Neutrophil (primary cell): ENCODE measurements around the gene VSIG10L2.

ENCODE experiments used
- H3K27ac ChIP-seq: fragments of 200-600 bp; sonication (generic); 2 replicates; pipeline ENCODE4 v1.5.1; 2016; ENCODE audit warnings: mild to moderate bottlenecking, moderate library complexity
- H3K27me3 ChIP-seq: fragments of 200-600 bp; sonication (generic); 2 replicates; pipeline ENCODE4 v1.6.0; 2016; ENCODE audit warnings: mild to moderate bottlenecking
- H3K36me3 ChIP-seq: fragments of 200-600 bp; sonication (generic); 2 replicates; pipeline ENCODE4 v1.5.1; 2017
- H3K4me1 ChIP-seq, 2 experiments: fragments of 200-600 bp in 1 of 2; sonication (generic) in 1 of 2; 1 replicate in 1 of 2; 2 replicates in 1 of 2; pipeline versions ENCODE4 v1.5.1 to v1.6.1; 2013 to 2016; ENCODE audit warnings: low read depth in 1 of 2, low read length in 1 of 2, mild to moderate bottlenecking in 1 of 2, moderate library complexity in 1 of 2; ENCODE audit not compliant: control insufficient read depth in 1 of 2, insufficient read depth in 1 of 2
- H3K4me3 ChIP-seq, 2 experiments: fragments of 200-600 bp in 1 of 2; sonication (generic) in 1 of 2; 1 replicate in 1 of 2; 2 replicates in 1 of 2; pipeline ENCODE4 v1.5.1; 2013 to 2016; ENCODE audit warnings: low read depth in 1 of 2, low read length in 1 of 2, mild to moderate bottlenecking in 1 of 2, moderate library complexity in 1 of 2
- H3K9me3 ChIP-seq: fragments of 200-600 bp; sonication (generic); 2 replicates; pipeline ENCODE4 v1.5.1; 2016
- CTCF ChIP-seq: fragments of 200-600 bp; sonication (generic); IDR thresholded peaks from 2 replicates; pipeline ENCODE4 v1.5.1; 2016; ENCODE audit warnings: antibody characterized with exemption

VSIG10L2 gene

DNA sequence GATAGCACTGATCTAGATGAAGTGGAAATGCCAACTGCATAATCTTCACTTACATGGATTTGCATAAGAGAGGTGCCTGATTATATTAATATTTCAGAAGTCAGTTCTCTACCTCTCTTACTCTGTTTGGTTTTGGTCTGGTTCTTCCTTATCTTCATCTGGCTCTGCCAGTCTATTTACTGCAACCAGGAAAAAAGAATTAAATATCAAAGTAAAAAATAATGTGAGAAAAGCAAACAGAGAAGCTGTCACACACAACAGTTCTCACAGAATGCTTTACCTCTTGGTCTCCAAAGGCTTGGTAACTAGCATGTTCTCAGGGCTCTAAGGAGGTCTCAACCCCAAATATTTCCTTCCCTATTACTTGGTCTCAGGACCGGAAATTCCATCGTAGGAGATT, 6.7 kb downstream of the VSIG10L2 start:
- no peak overlapping the region for H3K27ac ChIP-seq
- H3K27me3 ChIP-seq, result peaks cover 4% of the 10 kb centered on the region
- no peaks in the 10 kb centered on the region for H3K4me1 ChIP-seq
- H3K9me3 ChIP-seq, result no peaks in the 10 kb centered on the region
- no peak overlapping the region for H3K4me3 ChIP-seq
- TF ChIP-seq CTCF, result no peak
- H3K36me3 ChIP-seq, result no peaks in the 10 kb centered on the region

- no peak for TF ChIP-seq CTCF
- Histone ChIP-seq H3K9me3 (no peaks in the 10 kb centered on the region), H3K27ac (no peak overlapping the region), H3K4me3 (no peak overlapping the region), H3K4me1 (no peaks in the 10 kb centered on the region), H3K36me3 (no peaks in the 10 kb centered on the region), H3K27me3 (peaks cover 4% of the 10 kb centered on the region)
These were observed 7.1 kb downstream of the VSIG10L2 start for GRCh38 chr11:125952973-125953372.

DNA sequence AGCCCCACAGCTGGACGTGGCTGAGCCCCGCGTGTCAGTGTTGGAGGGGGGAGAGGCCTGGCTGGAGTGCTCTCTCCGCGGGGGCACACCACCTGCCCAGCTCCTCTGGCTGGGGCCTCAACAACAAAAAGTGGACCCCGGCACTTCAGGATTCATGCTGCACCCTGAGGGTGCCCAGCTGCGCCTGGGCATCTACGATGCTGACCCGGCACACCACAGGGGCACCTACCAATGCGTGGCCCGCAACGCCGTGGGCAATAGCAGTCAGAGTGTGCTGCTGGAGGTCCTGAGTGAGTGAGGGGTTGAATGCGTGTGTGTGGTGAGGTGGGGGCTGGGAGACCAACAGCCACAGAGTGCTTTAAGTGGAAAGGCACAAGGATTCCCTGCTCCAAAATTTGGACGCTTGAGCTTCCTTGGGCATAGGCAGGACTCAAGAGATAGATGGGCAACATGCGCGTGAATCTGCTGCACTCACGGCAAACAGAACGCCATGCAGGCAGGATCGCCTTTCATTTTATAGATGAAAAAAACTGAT, 7.6 kb downstream of the VSIG10L2 start:
- H3K9me3 ChIP-seq, result no peaks in the 10 kb centered on the region
- H3K4me3 ChIP-seq, result no peak overlapping the region
- H3K36me3 ChIP-seq, result no peaks in the 10 kb centered on the region
- H3K27me3 ChIP-seq, result peaks cover 4% of the 10 kb centered on the region
- TF ChIP-seq CTCF, result no peak
- H3K4me1 ChIP-seq, result no peaks in the 10 kb centered on the region
- no peak overlapping the region for H3K27ac ChIP-seq

DNA sequence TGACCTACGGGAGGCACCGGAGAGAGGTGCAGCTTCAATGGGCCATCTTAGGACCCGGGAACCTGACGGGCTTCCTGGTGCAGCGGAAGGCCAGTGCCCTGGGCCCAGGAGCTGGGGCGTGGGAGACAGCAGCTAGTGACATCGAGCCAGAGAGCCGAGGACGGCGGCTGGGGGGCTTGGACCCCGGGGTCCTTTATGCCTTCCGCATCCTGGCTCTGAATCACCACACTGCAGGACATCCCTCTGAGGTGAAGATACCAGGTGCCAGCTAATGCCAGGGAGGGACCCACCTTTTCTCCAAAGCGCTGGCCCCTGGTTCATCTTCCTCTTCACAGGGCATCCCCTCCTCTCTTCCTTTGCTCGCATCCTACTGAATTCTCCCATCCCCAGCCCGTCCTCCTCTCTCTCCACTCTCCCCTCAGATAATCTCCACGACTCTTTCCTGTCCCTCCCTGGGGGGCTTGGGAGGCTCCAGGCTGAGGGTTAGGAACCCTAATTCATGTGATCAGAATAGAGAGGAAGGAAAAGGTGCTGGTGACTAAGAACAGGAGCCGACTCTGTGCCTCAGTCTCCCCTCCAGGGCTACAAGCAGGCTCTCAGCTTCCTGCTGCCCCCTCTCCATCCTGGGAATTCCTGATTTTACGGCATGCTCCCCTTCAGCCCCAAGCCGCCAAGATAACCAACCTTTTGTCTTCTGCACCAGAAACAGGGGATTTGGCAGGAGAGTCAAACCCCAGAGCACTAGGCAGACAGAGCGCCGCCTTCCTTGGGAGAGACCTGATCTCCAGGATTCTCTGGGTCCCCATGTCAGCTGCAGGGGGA, 8.5 kb downstream of the VSIG10L2 start:
- Histone ChIP-seq H3K27ac (no peak overlapping the region), H3K9me3 (no peaks in the 10 kb centered on the region), H3K4me3 (no peak overlapping the region), H3K27me3 (peaks cover 4% of the 10 kb centered on the region), H3K36me3 (no peaks in the 10 kb centered on the region), H3K4me1 (no peaks in the 10 kb centered on the region)
- TF ChIP-seq CTCF, result no peak

DNA sequence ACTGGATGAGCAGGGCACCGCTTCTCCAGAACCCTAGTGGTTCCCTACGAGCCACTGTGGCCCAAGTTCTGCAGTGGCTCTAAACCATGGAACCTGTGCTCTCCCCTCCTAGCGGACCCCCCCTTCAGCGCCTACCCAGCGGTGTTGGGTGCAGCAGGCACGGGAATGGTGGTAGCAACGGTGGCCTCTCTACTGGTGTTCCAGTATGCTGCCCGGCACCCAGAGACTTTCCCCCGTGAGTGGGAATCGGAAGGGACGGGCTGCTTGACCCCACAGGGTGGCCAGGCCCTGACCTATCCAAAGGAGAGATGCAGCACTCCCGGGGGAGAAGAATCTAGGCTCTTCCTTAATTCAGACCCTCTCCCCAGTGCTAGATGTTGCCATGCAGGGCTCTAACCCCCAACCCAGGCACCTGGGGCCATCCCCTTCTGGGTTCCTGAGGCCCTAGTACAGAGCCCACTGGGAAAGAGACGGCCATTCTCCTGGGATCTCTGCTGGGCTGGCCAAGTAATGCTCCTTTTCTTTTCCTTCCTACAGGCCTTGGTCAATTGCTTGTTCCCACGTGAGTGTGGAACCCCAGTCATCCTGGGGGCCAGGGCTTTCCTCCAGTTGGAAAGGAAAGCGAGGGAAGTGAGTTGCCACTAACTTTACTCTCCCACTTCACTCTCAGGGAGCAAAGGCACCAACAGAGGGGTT, 9.2 kb downstream of the VSIG10L2 start:
- Histone ChIP-seq H3K36me3 (no peaks in the 10 kb centered on the region), H3K27ac (no peak overlapping the region), H3K27me3 (peaks cover 4% of the 10 kb centered on the region), H3K4me1 (no peaks in the 10 kb centered on the region), H3K9me3 (no peaks in the 10 kb centered on the region), H3K4me3 (no peak overlapping the region)
- no peak for TF ChIP-seq CTCF
